Measurements from ENCODE around the gene POLR2C. TPM values are rescaled to one million over a fixed set of nuclear protein-coding genes. Genes with fewer than 3 reads are reported as not detected.

Gene POLR2C
- total RNA-seq, 1 experiment from 2014 or later = 85.6 TPM

GRCh38 chr16:57518520-57518919 lies 56.0 kb downstream of the POLR2C start:
- H3K23me2 ChIP-seq (ENCODE audit: insufficient read length, low read depth, low read length, poor library complexity, severe bottlenecking) = no peaks in the 10 kb centered on the region
- H3K27me3 ChIP-seq (ENCODE audit: insufficient read depth, low read length) = no peaks in the 10 kb centered on the region
- no peak overlapping the region for H2BK120ac ChIP-seq (ENCODE audit: low read depth, low read length, poor library complexity, severe bottlenecking)
- H4K8ac ChIP-seq (replicated peaks; ENCODE audit: insufficient read length, low read depth, low read length) = no peak overlapping the region
- H3K56ac ChIP-seq (ENCODE audit: insufficient read length, low read depth, low read length) = no peak overlapping the region
- H2AK5ac ChIP-seq (ENCODE audit: insufficient read length, low read length) = no peak overlapping the region
- no peak overlapping the region for H3K27ac Mint-ChIP-seq
- no peaks in the 10 kb centered on the region for H3K79me1 ChIP-seq (ENCODE audit: insufficient read depth, low read depth, low read length, poor library complexity, severe bottlenecking)
- H3K18ac ChIP-seq (ENCODE audit: insufficient read length, low read depth, low read length) = no peak overlapping the region
- no peak overlapping the region for H3K9ac ChIP-seq (ENCODE audit: extremely low read depth, insufficient read length, low read length)
- peaks cover 0 to 7% (median 2%) of the 10 kb centered on the region in 3 experiments; a peak in 3 of 7 replicates for H3K36me3 Mint-ChIP-seq (ENCODE audit: insufficient read depth in 1 of 3, low read depth in 3 of 3)
- no peak overlapping the region for H3K23ac ChIP-seq (ENCODE audit: insufficient read length, low read depth, low read length)
- no peak overlapping the region for H4K91ac ChIP-seq (ENCODE audit: insufficient read length, low read depth, low read length)
- no peak overlapping the region for H3K14ac ChIP-seq (ENCODE audit: insufficient read depth, low read length)
- no peaks in the 10 kb centered on the region for H3K4me1 ChIP-seq (ENCODE audit: insufficient read depth, low read length)
- H3K9me3 ChIP-seq (ENCODE audit: control insufficient read depth, low read depth, low read length) = no peaks in the 10 kb centered on the region
- no peak overlapping the region for H3K4me2 ChIP-seq (ENCODE audit: insufficient read depth, insufficient read length, low read length)
- no peak overlapping the region for H2BK5ac ChIP-seq (ENCODE audit: insufficient read length, low read length)
- no peaks in the 10 kb centered on the region for H3K4me1 Mint-ChIP-seq
- TF ChIP-seq CTCF (conservative IDR thresholded peaks at IDR 0.05) = peak; percentile 26; the same call in 2 of the 3 replicates
- no peak overlapping the region for H3K4ac ChIP-seq (ENCODE audit: low read depth, low read length)
- peak; percentile 55 for DNase-seq
- peaks cover 0 to 2% of the 10 kb centered on the region in 2 experiments; a peak in 1 of 5 replicates for H3K9me3 Mint-ChIP-seq
- H3K27me3 Mint-ChIP-seq (ENCODE audit: low read depth) = peaks cover 19% of the 10 kb centered on the region
- no peaks in the 10 kb centered on the region for H4K20me1 ChIP-seq (ENCODE audit: control insufficient read depth, insufficient read depth, insufficient read length)
- WGBS (ENCODE audit: extremely low coverage, insufficient read length, low lambda C conversion rate) = no CpG with 5 or more reads among the region's 13 CpGs
- H3K79me2 ChIP-seq (ENCODE audit: insufficient read depth, low read length) = no peaks in the 10 kb centered on the region
- no peak overlapping the region for H2BK12ac ChIP-seq (ENCODE audit: insufficient read length, low read depth, low read length)
- H4K5ac ChIP-seq (ENCODE audit: insufficient read length, low read depth, low read length) = no peak overlapping the region
- no peak overlapping the region for H2AFZ ChIP-seq (ENCODE audit: low read length)
- H3T11ph ChIP-seq (ENCODE audit: low read length) = no peak overlapping the region
- no peak overlapping the region for H2BK15ac ChIP-seq (ENCODE audit: low read depth, low read length)
- H2BK20ac ChIP-seq (ENCODE audit: low read depth, low read length, poor library complexity, severe bottlenecking) = no peak overlapping the region
- peak overlapping the region in 1 of 2 experiments; percentile 55; a peak in 2 of 5 replicates for H3K4me3 Mint-ChIP-seq
- no peak overlapping the region for H3K27ac ChIP-seq (ENCODE audit: insufficient read length, low read depth, low read length)

All from H9 (cell line).